NCI-H1694 treated with DMSO at 0.1 percent for 48 hours (cell line): ENCODE measurements around the gene HIVEP3.
"Not testable (repeated sequence)": the region's sequence is repeated elsewhere in the genome, so short reads cannot be mapped to it uniquely, and the experiment has no call there.

Experiments
- DNase-seq: peaks from one replicate; lab custom pipeline; 2025; lab: John Stamatoyannopoulos, UW

Gene HIVEP3

DNA sequence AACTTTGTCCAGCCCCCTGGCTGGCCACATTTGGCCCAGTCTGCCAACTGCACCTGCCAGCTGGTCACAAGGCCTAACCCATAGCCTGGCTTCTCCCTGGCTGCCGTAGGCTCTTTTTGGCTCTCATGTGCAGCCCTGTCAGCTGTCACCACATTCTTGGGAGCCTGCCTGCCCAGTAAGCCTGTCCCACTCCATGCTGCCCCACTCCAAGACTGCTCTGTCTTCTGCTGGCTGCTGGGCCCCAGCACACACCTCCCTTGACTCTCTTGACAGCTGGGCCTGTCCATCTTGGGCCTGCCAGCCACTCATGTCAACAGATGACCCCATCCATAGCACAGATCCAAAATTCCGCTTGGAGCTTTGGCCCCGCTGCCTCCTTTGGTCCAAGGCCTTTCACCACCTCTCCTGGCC, 360.0 kb downstream of the HIVEP3 start:
- DNase-seq = no peak

- no peak for DNase-seq
Measured at GRCh38 chr1:41557751-41558455, 360.8 kb downstream of the HIVEP3 start.

DNA sequence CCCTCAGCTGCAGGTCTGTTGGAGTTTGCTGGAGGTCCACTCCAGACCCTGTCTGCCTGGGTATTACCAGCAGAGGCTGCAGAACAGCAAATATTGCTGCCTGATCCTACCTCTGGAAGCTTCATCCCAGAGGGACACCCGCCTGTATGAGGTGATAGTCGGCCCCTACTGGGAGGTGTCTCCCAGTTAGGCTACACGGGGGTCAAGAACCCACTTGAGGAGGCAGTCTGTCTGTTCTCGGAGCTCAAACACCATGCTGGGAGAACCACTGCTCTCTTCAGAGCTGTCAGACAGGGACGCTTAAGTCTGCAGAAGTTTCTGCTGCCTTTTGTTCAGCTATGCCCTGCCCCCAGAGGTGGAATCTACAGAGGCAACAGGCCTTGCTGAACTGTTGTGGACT, 364.0 kb downstream of the HIVEP3 start:
- DNase-seq = not testable (repeated sequence)

- DNase-seq = no peak
Measured at GRCh38 chr1:41547781-41548560, 370.8 kb downstream of the HIVEP3 start.

DNA sequence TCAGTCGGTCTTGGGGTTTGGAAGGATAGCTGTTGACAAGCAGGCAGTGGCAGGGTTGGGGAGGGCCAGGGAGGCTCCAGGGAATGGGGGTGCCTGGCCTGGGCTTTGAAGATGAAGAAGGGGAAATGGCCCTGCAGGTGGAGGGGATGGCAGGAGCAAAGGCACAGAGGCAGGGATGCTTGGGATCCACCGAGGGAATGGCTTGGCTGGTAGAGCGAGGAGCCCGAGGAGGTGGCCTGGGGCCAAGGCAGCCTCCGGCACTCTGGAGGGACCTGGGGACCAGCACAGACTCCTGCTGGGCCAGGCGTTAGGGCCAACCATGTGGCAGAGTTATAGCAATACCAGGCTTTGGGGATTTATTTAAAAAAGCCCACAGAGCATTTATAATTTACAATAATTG, 371.4 kb downstream of the HIVEP3 start:
- no peak for DNase-seq

GRCh38 chr1:41546833-41547135, 371.9 kb downstream of the HIVEP3 start:
- no peak for DNase-seq

DNA sequence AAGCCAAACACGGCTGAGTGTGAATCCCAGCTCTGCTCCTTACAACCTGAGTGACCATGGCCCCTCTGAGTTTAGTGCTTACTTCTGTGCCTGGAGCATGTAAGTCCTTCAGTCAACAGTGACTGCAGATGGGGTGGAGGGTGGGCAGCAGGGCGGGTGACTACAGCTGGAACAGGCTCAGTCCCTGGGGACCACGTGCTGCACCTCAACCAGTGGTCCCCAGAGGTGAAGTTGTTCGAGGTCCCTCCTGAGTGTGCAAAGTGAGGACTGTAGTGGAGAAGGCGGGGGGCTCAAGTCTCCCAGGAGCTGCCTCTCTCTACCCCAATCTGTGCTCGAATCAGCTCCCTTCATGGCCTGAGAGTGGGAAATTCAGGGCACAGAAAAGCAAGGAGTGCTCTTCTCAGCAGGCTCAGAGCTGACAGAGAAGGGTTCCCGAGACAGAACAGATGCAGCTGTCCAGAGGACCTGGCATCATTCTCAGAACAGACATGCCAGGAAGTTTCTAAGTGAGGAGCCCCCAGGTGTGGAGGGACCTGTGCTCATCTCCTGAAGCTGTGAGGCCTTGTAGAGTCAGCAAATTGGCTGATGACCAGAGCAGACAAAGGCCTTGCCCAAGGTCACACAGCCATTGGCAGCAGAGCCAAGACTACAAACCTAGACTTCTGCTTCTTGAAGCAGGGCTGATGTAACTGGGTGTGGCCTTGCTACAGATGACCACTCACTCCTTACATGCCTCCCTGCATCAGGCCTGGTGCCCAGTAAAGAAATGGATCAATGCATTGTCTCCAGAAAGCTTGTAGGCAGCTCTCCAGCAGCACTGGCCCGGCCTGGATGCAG, 372.5 kb downstream of the HIVEP3 start:
- no peak for DNase-seq

GRCh38 chr1:41542196-41542930, 376.4 kb downstream of the HIVEP3 start:
- DNase-seq = no peak

DNA sequence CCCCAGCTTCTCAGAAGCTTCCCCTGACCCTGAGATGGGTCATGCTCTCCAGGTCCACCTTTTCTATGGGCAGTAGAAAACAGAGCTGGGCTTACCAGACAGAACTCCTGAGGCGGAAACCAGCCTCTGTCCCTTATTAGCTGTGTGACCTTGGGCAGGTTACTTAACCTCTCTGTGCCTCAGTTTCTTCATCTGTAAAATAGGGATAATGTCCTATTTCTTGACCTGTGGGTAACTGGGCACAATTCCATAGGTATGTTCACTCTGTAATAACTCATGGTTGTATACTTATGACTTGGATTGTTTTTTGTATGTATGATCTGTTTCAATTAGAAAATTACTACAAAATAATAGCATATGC, 377.1 kb downstream of the HIVEP3 start:
- DNase-seq = no peak

DNA sequence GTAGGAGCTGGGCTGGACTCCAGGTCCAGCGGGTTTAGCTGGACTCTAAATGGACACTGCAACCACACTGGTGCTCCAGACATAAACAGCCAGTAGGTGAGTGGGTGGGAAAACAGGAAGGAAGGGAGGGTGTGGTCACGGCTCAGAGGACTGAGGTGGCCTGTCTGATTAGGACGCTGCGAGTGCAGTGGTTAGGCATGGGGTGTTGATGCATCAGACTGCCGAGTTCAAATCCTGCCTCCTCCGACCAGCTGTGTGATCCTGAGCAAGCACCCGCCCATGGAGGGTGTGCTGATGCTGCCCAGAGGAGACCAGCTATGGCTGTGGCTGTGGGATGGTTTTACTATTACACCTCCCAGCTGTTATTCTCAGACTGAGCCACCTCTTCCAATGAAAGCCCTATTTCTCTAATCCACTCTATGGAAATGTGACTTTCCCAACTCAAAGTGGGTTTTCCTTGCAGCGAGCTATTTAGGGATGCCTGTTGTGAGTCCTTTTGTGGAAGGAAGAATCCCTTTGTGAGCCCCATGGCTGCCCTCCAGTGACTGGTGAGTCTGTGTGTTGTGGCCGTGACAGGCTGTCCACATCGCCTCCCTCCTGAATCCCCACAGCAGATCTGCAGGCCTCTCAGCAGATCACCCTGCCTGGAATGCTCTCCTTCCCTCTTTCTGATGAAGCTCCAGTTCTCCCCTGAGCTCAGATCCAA, 377.7 kb downstream of the HIVEP3 start:
- DNase-seq = no peak

GRCh38 chr1:41539999-41540398, 378.7 kb downstream of the HIVEP3 start:
- DNase-seq = no peak

GRCh38 chr1:41539418-41539805, 379.3 kb downstream of the HIVEP3 start:
- DNase-seq = no peak

- DNase-seq = no peak
Measured at GRCh38 chr1:41538741-41539417, 379.8 kb downstream of the HIVEP3 start.

GRCh38 chr1:41537788-41538351, 380.9 kb downstream of the HIVEP3 start:
- no peak for DNase-seq

DNA sequence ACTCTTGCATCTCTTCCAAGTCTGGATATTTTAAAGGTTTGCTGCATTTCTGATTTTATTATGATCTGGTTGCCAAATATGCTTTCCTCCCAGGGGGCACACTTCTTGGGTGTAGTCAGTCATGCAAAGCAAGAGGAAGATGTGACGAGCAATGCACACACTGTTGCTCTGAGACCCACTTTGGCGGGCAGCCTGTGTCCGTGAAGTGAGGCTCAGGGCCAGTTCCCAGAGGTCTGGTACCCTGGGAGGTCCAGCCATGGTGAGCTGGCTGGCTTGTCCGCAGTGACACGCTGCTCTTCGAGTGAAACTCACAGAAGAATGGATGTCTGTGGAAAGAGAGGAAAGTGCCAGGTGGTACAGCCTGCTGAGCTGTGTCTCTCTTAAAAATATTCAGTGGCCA, 381.5 kb downstream of the HIVEP3 start:
- DNase-seq = no peak

- no peak for DNase-seq
Measured at GRCh38 chr1:41536361-41536802, 382.3 kb downstream of the HIVEP3 start.

DNA sequence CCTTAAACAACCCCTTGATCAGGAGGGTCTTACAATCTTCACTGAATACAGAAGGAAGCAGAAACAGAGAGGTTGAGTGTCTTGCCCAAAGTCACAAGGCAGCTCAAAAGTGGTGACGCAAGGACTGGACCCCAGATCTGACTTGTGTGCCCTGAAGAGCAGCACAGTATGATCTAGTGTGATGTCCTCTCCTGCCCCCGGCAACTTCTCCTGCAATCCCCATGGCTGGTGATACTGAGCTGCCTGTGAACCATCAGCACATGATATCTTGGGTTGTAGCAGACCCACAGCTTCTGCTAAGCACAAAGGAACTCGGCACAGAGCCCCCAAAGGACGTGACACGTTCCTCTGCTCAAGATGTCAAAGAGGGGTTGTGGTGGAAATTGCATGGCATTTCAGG, 383.0 kb downstream of the HIVEP3 start:
- DNase-seq = no peak

GRCh38 chr1:41535276-41535675, 383.4 kb downstream of the HIVEP3 start:
- DNase-seq = no peak

DNA sequence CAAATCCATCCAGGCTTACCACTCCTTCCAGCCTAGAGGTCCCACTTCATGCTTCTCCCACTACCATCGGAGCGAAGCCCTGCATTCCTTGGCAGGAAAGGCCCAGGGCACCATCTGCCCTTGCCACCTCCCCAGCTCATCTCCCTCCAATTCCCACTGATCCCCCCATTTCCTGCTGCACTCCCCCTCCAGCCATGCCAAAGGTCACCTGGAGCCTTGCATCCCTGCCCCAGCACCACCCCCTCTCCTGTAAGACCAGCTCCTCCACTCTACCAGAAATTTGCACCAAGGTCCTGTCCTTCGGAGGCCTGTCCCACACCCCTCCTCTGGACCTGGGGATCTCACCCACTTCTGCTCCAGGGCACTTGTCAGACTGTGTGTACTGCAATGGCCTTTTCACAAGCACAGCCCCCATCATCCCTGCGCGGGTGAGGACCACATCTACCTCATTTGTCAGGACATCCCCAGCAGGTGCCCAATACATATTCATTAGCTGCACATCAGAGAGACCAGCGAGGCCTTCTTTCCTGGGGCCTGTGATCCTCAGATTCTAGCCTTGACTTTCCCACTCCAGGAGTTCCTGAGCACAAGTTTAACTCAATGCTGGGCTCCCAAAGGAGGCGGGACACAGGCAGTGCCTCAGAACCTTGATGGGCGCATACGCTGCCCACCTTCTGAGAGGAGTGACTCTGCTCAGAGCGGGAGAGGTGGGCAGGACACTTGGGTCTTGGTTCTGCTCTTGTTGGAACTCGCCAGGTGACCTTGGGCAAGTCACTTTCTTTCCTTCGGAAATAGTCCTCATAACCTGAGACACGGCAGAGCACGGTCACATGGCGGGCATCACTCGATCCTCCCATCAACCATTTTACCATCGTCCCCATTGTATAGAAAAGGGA, 384.3 kb downstream of the HIVEP3 start:
- DNase-seq = no peak

- DNase-seq = no peak
Measured at GRCh38 chr1:41533731-41534080, 385.0 kb downstream of the HIVEP3 start.
